Measurements from ENCODE around the gene NAB1. TPM values are rescaled to one million over a fixed set of nuclear protein-coding genes. Genes with fewer than 3 reads are reported as not detected.
A peak's percentile ranks its signal among the peaks of the same experiment; 100 is the strongest.

The NAB1 gene
- total and polyA plus RNA-seq, 7 donors: 8.4 to 102 (median 53.7) TPM

DNA sequence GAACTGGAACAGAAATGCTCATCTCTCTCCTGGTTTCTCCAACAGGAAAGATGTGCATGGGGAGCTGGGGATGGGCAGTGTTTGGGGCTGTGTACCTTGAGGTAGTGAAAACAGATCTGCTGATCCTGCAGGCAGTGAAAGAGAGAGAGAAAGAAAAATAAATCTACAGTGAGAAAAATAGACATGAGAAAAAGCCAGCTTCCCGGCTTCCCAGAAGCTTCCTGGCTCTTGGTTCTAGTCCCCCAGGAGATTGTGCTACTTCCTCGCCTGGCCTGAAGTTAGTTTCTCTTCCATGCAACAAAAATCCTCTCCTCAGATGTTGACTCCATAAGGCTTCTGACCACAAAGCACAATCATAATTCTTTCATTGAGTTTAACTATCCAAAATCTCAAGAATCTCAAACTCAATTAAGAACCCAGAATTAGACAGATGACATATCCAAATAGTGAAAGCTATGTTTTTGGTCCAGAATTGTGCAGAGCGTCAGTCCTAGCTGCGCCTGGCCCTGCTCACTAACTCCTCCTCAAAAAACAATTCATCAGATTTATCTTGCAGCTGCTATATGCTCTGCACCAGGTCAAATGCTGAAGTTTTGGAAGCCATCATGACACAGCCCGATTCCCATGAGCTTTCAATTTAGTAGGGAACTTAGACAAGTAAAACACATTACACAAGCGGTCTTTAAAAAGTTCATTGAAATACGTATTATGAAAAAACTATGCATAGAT lies 20.1 kb upstream of the NAB1 start:
- DNase-seq: no peak
- H3K9me3 ChIP-seq: no peaks in the 10 kb centered on the region
- no peak overlapping the region for H3K4me3 ChIP-seq
- 83 to 92% methylated on average over 7 of the region's 7 CpGs for WGBS, 2 donors
- no peaks in the 10 kb centered on the region for H3K36me3 ChIP-seq
- no peaks in the 10 kb centered on the region for H3K27me3 ChIP-seq
- TF ChIP-seq POLR2AphosphoS5 (IDR thresholded peaks at IDR 0.05) (no peak), POLR2A (IDR thresholded peaks at IDR 0.05) (no peak), EP300 (IDR thresholded peaks at IDR 0.05) (no peak)
- TF ChIP-seq, protein P1, sequence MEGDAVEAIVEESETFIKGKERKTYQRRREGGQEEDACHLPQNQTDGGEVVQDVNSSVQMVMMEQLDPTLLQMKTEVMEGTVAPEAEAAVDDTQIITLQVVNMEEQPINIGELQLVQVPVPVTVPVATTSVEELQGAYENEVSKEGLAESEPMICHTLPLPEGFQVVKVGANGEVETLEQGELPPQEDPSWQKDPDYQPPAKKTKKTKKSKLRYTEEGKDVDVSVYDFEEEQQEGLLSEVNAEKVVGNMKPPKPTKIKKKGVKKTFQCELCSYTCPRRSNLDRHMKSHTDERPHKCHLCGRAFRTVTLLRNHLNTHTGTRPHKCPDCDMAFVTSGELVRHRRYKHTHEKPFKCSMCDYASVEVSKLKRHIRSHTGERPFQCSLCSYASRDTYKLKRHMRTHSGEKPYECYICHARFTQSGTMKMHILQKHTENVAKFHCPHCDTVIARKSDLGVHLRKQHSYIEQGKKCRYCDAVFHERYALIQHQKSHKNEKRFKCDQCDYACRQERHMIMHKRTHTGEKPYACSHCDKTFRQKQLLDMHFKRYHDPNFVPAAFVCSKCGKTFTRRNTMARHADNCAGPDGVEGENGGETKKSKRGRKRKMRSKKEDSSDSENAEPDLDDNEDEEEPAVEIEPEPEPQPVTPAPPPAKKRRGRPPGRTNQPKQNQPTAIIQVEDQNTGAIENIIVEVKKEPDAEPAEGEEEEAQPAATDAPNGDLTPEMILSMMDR (IDR thresholded peaks at IDR 0.05): no peak
- H3K4me1 ChIP-seq: peaks cover 0 to 17% (median 15%) of the 10 kb centered on the region in 4 donors
- peak overlapping the region; percentile 57 to 83 (median 64) for H3K27ac ChIP-seq
- intact Hi-C loops (cut with DNase I): loop anchor here (5.0 kb wide), 1 partner anchor 51 kb away; no protein-coding TSS in a partner anchor

DNA sequence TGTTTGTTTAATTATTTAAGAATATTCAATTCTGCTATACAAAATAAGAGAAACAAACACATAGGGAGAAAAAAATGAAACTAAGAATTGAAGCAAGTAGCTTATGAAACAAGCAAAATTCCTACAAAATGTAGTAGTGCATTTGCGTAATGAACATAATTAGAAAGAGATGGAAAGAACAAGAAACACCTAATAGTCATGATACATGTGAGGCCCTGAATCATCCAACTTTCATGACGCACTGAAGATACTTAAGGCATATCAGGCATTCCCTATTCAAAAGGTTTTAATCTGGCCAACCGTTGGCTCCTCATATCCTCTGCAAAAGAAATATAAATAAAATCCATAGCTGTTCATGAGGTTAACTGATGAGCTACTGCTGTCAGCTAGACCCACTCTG lies 14.5 kb upstream of the NAB1 start:
- no peak overlapping the region for H3K27ac ChIP-seq
- no peaks in the 10 kb centered on the region for H3K36me3 ChIP-seq
- intact Hi-C loops (cut with DNase I): no loop called here
- WGBS, 2 donors: 95 to 97% methylated on average over 3 of the region's 3 CpGs
- peaks cover 0 to 23% (median 18%) of the 10 kb centered on the region in 4 donors for H3K4me1 ChIP-seq
- no peak overlapping the region for H3K4me3 ChIP-seq
- no peaks in the 10 kb centered on the region for H3K27me3 ChIP-seq
- TF ChIP-seq POLR2A (IDR thresholded peaks at IDR 0.05): no peak
- TF ChIP-seq, protein P1 (IDR thresholded peaks at IDR 0.05): no peak
- TF ChIP-seq POLR2AphosphoS5 (IDR thresholded peaks at IDR 0.05): no peak
- TF ChIP-seq EP300 (IDR thresholded peaks at IDR 0.05): no peak
- no peaks in the 10 kb centered on the region for H3K9me3 ChIP-seq
- no peak for DNase-seq

DNA sequence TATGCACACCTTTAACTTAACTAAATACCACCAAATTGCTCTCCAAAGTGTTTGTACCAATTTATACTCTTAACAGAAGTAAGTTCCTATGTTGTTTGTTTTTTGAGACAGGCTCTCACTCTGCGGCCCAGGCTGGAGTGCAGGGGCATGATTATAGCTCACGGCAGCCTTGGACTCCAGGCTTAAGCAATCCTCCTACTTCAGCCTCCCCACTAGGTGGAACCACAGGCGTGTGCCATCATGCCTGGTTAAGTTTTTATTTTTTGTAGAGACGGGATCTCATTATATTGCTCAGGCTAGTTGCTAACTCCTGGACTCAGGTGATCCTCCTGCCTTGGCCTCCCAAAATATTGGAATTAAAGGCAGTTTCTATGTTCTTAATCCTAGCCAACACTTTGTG lies 13.1 kb upstream of the NAB1 start:
- 96 to 97% methylated on average over 4 of the region's 4 CpGs for WGBS, 2 donors
- Histone ChIP-seq H3K27ac (peak overlapping the region in 3 of 4 donors; percentile 69 to 81 (median 70)), H3K4me3 (no peak overlapping the region), H3K4me1 (peaks cover 0 to 23% (median 18%) of the 10 kb centered on the region in 4 donors), H3K27me3 (no peaks in the 10 kb centered on the region), H3K36me3 (no peaks in the 10 kb centered on the region), H3K9me3 (no peaks in the 10 kb centered on the region)
- intact Hi-C loops (cut with DNase I): no loop called here
- no peak for TF ChIP-seq POLR2A (IDR thresholded peaks at IDR 0.05)
- TF ChIP-seq EP300 (IDR thresholded peaks at IDR 0.05): no peak
- no peak for TF ChIP-seq POLR2AphosphoS5 (IDR thresholded peaks at IDR 0.05)
- TF ChIP-seq, protein P1 (IDR thresholded peaks at IDR 0.05): no peak
- DNase-seq: no peak

DNA sequence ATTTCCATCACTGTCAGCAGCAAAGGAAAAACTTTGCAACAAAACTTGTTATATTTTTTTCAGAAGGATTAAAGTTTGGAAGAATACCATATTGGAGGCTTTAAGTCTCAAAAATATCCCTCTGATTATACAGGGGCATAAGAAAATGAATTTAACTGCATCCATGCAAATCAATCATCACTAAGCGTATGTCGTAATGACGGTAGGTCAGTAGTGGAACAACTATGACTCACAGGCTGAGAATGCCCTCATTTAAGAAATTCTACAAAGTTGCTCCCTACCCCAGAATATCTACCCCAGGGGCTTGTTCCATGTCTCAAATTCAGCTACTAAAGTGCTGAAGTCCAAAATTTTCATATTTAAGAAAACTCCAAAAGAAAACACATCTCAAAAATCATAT lies 12.5 kb upstream of the NAB1 start:
- 64 to 77% methylated on average over 3 of the region's 3 CpGs for WGBS, 2 donors
- no peaks in the 10 kb centered on the region for H3K36me3 ChIP-seq
- TF ChIP-seq POLR2AphosphoS5 (IDR thresholded peaks at IDR 0.05) (peak in 1 of 4 donors; percentile 17), POLR2A (IDR thresholded peaks at IDR 0.05) (no peak)
- peak overlapping the region; percentile 64 to 81 (median 70) for H3K27ac ChIP-seq
- peaks cover 0 to 29% (median 20%) of the 10 kb centered on the region in 4 donors for H3K4me1 ChIP-seq
- H3K4me3 ChIP-seq: no peak overlapping the region
- intact Hi-C loops (cut with DNase I): no loop called here
- no peaks in the 10 kb centered on the region for H3K9me3 ChIP-seq
- H3K27me3 ChIP-seq: no peaks in the 10 kb centered on the region
- DNase-seq: no peak

DNA sequence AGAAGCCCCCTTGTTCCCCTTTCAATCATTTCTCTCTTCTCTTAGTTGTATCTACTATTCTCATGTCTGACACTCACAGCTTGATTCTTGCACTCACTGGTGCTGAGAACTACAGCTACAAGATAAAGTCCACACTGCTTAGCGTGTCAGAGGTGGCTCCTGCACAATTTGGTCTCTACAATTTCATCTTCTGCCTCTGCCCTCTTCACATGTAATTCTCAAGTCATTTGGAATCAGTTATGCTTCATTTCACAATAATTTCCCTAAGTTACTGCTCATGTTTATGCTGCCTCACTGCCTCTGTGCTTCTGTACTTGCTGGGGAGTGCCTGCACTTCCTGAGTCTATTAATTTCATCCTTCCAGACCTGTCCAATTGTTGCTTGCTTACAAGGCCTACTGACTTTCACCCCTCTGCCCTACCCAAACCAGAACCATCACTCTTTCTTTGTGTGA lies 11.6 kb upstream of the NAB1 start:
- Histone ChIP-seq H3K27ac (peak overlapping the region; percentile 64 to 81 (median 70)), H3K27me3 (no peaks in the 10 kb centered on the region), H3K36me3 (no peaks in the 10 kb centered on the region), H3K4me3 (no peak overlapping the region), H3K4me1 (peaks cover 0 to 35% (median 23%) of the 10 kb centered on the region in 4 donors), H3K9me3 (no peaks in the 10 kb centered on the region)
- no peak for TF ChIP-seq POLR2A (IDR thresholded peaks at IDR 0.05)
- TF ChIP-seq POLR2AphosphoS5 (IDR thresholded peaks at IDR 0.05): peak in 1 of 4 donors; percentile 8
- TF ChIP-seq, protein P1 (IDR thresholded peaks at IDR 0.05): no peak
- TF ChIP-seq EP300 (IDR thresholded peaks at IDR 0.05): no peak
- no peak for DNase-seq
- 38 to 66% methylated on average over 1 of the region's 1 CpG for WGBS, 2 donors
- intact Hi-C loops (cut with DNase I): no loop called here
